Peyer's patch (tissue), 4 donors: Measurements from ENCODE around the gene FHIP2A. TPM values are rescaled to one million over a fixed set of nuclear protein-coding genes. Genes with fewer than 3 reads are reported as not detected.
"Not testable (repeated sequence)": the region's sequence is repeated elsewhere in the genome, so short reads cannot be mapped to it uniquely, and the experiment has no call there.

Experiments
- DNase-seq, 3 donors: peaks; one replicate each; pipeline ENCODE4 v3.0.0-alpha.2; 2017 to 2019
- H3K27ac ChIP-seq, 4 donors: fragments of 200-600 bp; sonication (generic); one replicate each; pipeline ENCODE4 v1.5.1; 2016 to 2019
- H3K27me3 ChIP-seq, 2 donors: fragments of 200-600 bp; sonication (generic); one replicate each; pipeline ENCODE4 v1.5.1; 2019
- H3K36me3 ChIP-seq, 3 donors: fragments of 200-600 bp; sonication (generic); one replicate each; pipeline ENCODE4 v1.5.1; 2016 to 2019
- H3K4me1 ChIP-seq, 4 donors: fragments of 200-600 bp; sonication (generic); one replicate each; pipeline ENCODE4 v1.5.1; 2016 to 2019
- H3K4me3 ChIP-seq, 4 donors: fragments of 200-600 bp; sonication (generic); 1 replicate in 3 of 4; 2 replicates in 1 of 4; pipeline ENCODE4 v1.5.1; 2016 to 2019; ENCODE audit warnings: mild to moderate bottlenecking in 1 of 4
- H3K9me3 ChIP-seq, 4 donors: fragments of 200-600 bp; sonication (generic); one replicate each; pipeline ENCODE4 v1.5.1; 2016 to 2019; ENCODE audit warnings: mild to moderate bottlenecking in 1 of 4
- CTCF ChIP-seq, 6 experiments: fragments of 450-650 bp in 4 of 6; fragments of 200-600 bp in 2 of 6; sonication (generic) in 1 of 6; IDR thresholded peaks; one replicate each; pipeline ENCODE4 v1.5.1; 2017 to 2019; ENCODE audit warnings: antibody characterized with exemption in 6 of 6, mild to moderate bottlenecking in 3 of 6, moderate library complexity in 1 of 6
- POLR2A ChIP-seq, 2 donors: fragments of 450-650 bp; IDR thresholded peaks; one replicate each; pipeline ENCODE4 v1.5.1; 2017; ENCODE audit warnings: antibody characterized with exemption in 2 of 2, mild to moderate bottlenecking in 2 of 2, moderate library complexity in 2 of 2
- total RNA-seq, 4 donors: library from RNA; depleted of rRNA; stranded (reverse); fragments of >200 nt; gene quantifications; one replicate each; pipeline ENCODE4 v1.1.0, GENCODE V29; 2016

The FHIP2A gene
- 10 to 100 TPM; 21.9 to 30.2 (median 26.8) TPM for total RNA-seq

GRCh38 chr10:114821293-114821914, at the start of gene FHIP2A:
Gene FHIP2A, plus strand, starts transcription at chr10:114821780. Its CDS starts 299 bp downstream, at chr10:114822079.
- H3K4me1 ChIP-seq: peaks cover 0 to 23% (median 3%) of the 10 kb centered on the region in 4 donors
- DNase-seq: peak; percentile 75 to 90 (median 90)
- H3K27me3 ChIP-seq: no peaks in the 10 kb centered on the region
- H3K9me3 ChIP-seq: no peaks in the 10 kb centered on the region
- peak within 1 kb of the TSS; percentile 91 to 99 (median 96) for H3K27ac ChIP-seq
- no peaks in the 10 kb centered on the region for H3K36me3 ChIP-seq
- peak within 1 kb of the TSS; percentile 87 to 99 (median 94) for H3K4me3 ChIP-seq
- TF ChIP-seq CTCF (IDR thresholded peaks at IDR 0.05) (peak; percentile 39 to 95 (median 70)), POLR2A (IDR thresholded peaks at IDR 0.05) (peak; percentile 15 to 65)

GRCh38 chr10:114772496-114773196, 48.9 kb upstream of the FHIP2A start:
- DNase-seq: no peak
- Histone ChIP-seq H3K27me3 (no peaks in the 10 kb centered on the region), H3K36me3 (no peaks in the 10 kb centered on the region), H3K4me3 (no peak overlapping the region), H3K27ac (no peak overlapping the region), H3K4me1 (peaks cover 0 to 7% (median 2%) of the 10 kb centered on the region in 4 donors), H3K9me3 (no peaks in the 10 kb centered on the region)
- TF ChIP-seq POLR2A (IDR thresholded peaks at IDR 0.05) (no peak), CTCF (IDR thresholded peaks at IDR 0.05) (no peak)

DNA sequence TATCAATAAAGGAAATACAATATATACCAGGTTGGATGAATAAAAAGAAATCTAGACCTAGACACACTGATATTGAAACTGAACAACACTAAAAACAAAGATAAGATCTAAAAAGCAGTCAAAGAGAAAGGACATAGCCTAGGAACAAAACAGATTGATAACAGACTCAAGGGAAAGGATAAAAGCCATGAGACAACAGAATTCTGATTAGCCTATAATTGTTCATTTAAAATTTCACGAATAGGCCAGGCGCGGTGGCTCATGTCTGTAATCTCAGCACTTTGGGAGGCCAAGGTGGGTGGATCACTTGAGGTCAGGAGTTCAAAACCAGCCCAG, 48.4 kb upstream of the FHIP2A start:
- H3K9me3 ChIP-seq: no peaks in the 10 kb centered on the region
- no peak overlapping the region for H3K27ac ChIP-seq
- H3K36me3 ChIP-seq: no peaks in the 10 kb centered on the region
- TF ChIP-seq CTCF (IDR thresholded peaks at IDR 0.05): no peak
- no peak for TF ChIP-seq POLR2A (IDR thresholded peaks at IDR 0.05)
- DNase-seq: no peak
- H3K4me1 ChIP-seq: peaks cover 0 to 4% (median 2%) of the 10 kb centered on the region in 4 donors
- no peaks in the 10 kb centered on the region for H3K27me3 ChIP-seq
- H3K4me3 ChIP-seq: no peak overlapping the region

- not testable (repeated sequence) for DNase-seq, H3K27me3 ChIP-seq, H3K9me3 ChIP-seq, H3K4me1 ChIP-seq, H3K4me3 ChIP-seq, H3K27ac ChIP-seq, H3K36me3 ChIP-seq
Observed at GRCh38 chr10:114775082-114775481, 46.5 kb upstream of the FHIP2A start.

- Histone ChIP-seq H3K4me3 (no peak overlapping the region), H3K4me1 (no peaks in the 10 kb centered on the region), H3K27me3 (no peaks in the 10 kb centered on the region), H3K27ac (no peak overlapping the region), H3K9me3 (no peaks in the 10 kb centered on the region), H3K36me3 (no peaks in the 10 kb centered on the region)
- no peak for DNase-seq
- TF ChIP-seq POLR2A (IDR thresholded peaks at IDR 0.05): no peak
- no peak for TF ChIP-seq CTCF (IDR thresholded peaks at IDR 0.05)
Observed at GRCh38 chr10:114777415-114777814, 44.2 kb upstream of the FHIP2A start.

GRCh38 chr10:114779803-114780576, 41.6 kb upstream of the FHIP2A start:
- H3K9me3 ChIP-seq: no peaks in the 10 kb centered on the region
- no peaks in the 10 kb centered on the region for H3K36me3 ChIP-seq
- no peak for TF ChIP-seq POLR2A (IDR thresholded peaks at IDR 0.05)
- no peak for DNase-seq
- H3K4me3 ChIP-seq: no peak overlapping the region
- H3K27me3 ChIP-seq: no peaks in the 10 kb centered on the region
- peak overlapping the region in 2 of 4 donors; percentile 8 to 45 for H3K27ac ChIP-seq
- H3K4me1 ChIP-seq: no peaks in the 10 kb centered on the region
